K562 (cell line): ENCODE data around the gene MGST3. TPM values are rescaled to one million over a fixed set of nuclear protein-coding genes. Genes with fewer than 3 reads are reported as not detected.

Source experiments
- BACH1 ChIP-seq: fragments of 200-800 bp; sonication (Bioruptor generic); IDR thresholded peaks from 2 replicates; pipeline ENCODE4 v1.6.1; 2016; ENCODE audit warnings: missing genetic modification characterization, missing compliant biosample characterization
- CHD2 ChIP-seq: IDR thresholded peaks from 2 replicates; pipeline ENCODE4 v1.6.1; 2011; ENCODE audit warnings: low read depth, low read length
- DNMT1 ChIP-seq: fragments of 450-650 bp; IDR thresholded peaks from 2 replicates; pipeline ENCODE4 v1.6.1; 2016; ENCODE audit warnings: antibody characterized with exemption, mild to moderate bottlenecking
- EP300 ChIP-seq: IDR thresholded peaks from 2 replicates; pipeline ENCODE4 v1.6.1; 2012; ENCODE audit warnings: low read length, improper control_type of control experiment
- HIVEP1 ChIP-seq: fragments of 250-450 bp; sonication (Bioruptor Pico); IDR thresholded peaks from 2 replicates; pipeline ENCODE4 v1.4.0; 2020; ENCODE audit warnings: mild to moderate bottlenecking
- ILF3 ChIP-seq: fragments of 450-650 bp; IDR thresholded peaks from 2 replicates; pipeline ENCODE4 v1.6.1; 2018; ENCODE audit warnings: antibody characterized with exemption, mild to moderate bottlenecking, moderate library complexity, borderline replicate concordance
- NR4A1 ChIP-seq, 2 experiments: fragments of 250-450 bp in 1 of 2; fragments of 450-650 bp in 1 of 2; sonication (Bioruptor Pico) in 1 of 2; IDR thresholded peaks; 2 replicates each; pipeline versions ENCODE4 v1.4.0 to v1.6.1; 2016 to 2020; ENCODE audit warnings: mild to moderate bottlenecking in 2 of 2, missing compliant biosample characterization in 1 of 2, missing genetic modification characterization in 1 of 2, moderate library complexity in 1 of 2
- RHOXF2B ChIP-seq: fragments of 250-450 bp; sonication (Bioruptor Pico); conservative IDR thresholded peaks from 2 replicates; pipeline ENCODE4 v1.5.1; 2021
- TAF1 ChIP-seq: IDR thresholded peaks from 2 replicates; pipeline ENCODE4 v1.6.1; 2011; ENCODE audit warnings: mild to moderate bottlenecking, low read length, moderate library complexity; ENCODE audit not compliant: insufficient read depth, control insufficient read depth, severe bottlenecking; ENCODE audit errors: extremely low read depth
- ZNF274 ChIP-seq: IDR thresholded peaks from 2 replicates; pipeline ENCODE4 v1.6.1; 2011; ENCODE audit warnings: low read depth, mild to moderate bottlenecking, low read length, moderate library complexity, borderline replicate concordance
- ZNF766 ChIP-seq: fragments of 200-800 bp; sonication (Bioruptor generic); conservative IDR thresholded peaks from 2 replicates; pipeline ENCODE4 v1.6.1; 2016; ENCODE audit warnings: missing genetic modification characterization, missing compliant biosample characterization
- polyA plus RNA-seq, 8 experiments: library from polyadenylated mRNA; depleted of rRNA in 4 of 8; stranded (reverse) in 5 of 8; unstranded in 3 of 8; fragments of >200 nt; fragmentation: Nextera tagmentation in 2 of 8; fragmentation: Illumina TruSeq in 1 of 8; extraction: Ambion mirVana in 2 of 8; extraction: Trizol in 1 of 8; gene quantifications; 2 replicates each; pipeline versions ENCODE4 v1.2.1 to v1.2.3, GENCODE V29; 2011 to 2014; ENCODE audit warnings: inconsistent platforms in 1 of 8, missing spikeins in 1 of 8
- total RNA-seq, 7 experiments: library from RNA; depleted of rRNA in 6 of 7; stranded (reverse); fragments of >200 nt in 6 of 7; fragmentation: Illumina TruSeq in 2 of 7; extraction: Trizol in 2 of 7; gene quantifications; 2 replicates each; pipeline versions ENCODE4 v1.2.1 to v1.2.3, GENCODE V29; 2011 to 2021; ENCODE audit warnings: low replicate concordance in 1 of 7
- TF ChIP-seq, protein P1 (sequence below): fragments of 450-650 bp; IDR thresholded peaks from 2 replicates; pipeline ENCODE4 v1.6.1; 2016; ENCODE audit warnings: mild to moderate bottlenecking
- TF ChIP-seq, protein P2 (sequence below), 2 experiments: fragments of 450-650 bp; IDR thresholded peaks; 2 replicates each; pipeline ENCODE4 v1.6.1; 2018; ENCODE audit warnings: mild to moderate bottlenecking in 2 of 2, low read depth in 1 of 2; ENCODE audit not compliant: partially characterized antibody in 2 of 2
- TF ChIP-seq, protein P3 (sequence below): IDR thresholded peaks from 2 replicates; pipeline ENCODE4 v1.6.1; 2014; ENCODE audit warnings: antibody characterized with exemption

The MGST3 gene
- total and polyA plus RNA-seq, 9 of the 15 experiments (the other 6 are each of a cell fraction or from before 2014, with no cell fraction given): 70.7 to 287 (median 105) TPM

DNA sequence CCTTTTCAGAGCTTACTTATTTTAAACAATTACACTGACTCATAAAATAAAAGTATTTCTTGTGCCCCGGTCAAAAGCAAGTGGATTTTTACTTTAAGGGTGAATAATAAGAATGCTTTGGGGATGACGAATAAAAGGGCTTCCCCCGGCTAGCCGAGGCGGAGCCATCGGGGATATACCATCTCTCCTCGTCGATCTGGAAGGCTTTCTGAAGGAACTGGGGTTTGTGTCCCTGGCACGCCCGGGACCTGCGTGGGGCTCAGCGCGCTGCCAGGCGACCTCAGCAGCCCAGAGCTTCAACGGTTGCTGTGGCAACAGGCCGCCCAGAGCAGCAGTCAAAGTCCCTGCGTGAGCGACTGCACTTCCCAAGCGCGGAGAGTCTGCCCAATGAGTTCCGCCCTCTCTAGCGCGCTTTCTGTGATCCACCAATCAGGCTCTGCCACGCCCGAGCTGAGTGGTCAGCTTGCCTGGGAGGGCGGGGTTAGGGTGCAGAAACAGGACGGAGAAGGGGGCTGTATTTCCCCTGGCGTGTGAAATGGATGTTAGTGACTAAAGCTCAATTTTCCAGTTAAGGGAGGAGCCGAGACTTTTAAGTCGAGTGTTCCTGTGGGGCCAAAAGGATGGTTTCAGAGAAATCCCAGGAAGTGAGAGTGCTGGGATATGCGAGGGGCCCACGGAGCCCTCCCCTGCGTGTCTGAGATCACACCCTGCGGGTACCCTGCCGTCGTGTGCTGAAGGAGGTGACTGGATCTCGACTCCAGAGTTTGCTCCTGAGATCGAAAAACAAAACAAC is 33.0 kb upstream of the MGST3 start (continued):
- TF ChIP-seq, protein P1, sequence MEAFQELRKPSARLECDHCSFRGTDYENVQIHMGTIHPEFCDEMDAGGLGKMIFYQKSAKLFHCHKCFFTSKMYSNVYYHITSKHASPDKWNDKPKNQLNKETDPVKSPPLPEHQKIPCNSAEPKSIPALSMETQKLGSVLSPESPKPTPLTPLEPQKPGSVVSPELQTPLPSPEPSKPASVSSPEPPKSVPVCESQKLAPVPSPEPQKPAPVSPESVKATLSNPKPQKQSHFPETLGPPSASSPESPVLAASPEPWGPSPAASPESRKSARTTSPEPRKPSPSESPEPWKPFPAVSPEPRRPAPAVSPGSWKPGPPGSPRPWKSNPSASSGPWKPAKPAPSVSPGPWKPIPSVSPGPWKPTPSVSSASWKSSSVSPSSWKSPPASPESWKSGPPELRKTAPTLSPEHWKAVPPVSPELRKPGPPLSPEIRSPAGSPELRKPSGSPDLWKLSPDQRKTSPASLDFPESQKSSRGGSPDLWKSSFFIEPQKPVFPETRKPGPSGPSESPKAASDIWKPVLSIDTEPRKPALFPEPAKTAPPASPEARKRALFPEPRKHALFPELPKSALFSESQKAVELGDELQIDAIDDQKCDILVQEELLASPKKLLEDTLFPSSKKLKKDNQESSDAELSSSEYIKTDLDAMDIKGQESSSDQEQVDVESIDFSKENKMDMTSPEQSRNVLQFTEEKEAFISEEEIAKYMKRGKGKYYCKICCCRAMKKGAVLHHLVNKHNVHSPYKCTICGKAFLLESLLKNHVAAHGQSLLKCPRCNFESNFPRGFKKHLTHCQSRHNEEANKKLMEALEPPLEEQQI: 0 out of 2 replicates have a peak, but pooled peaks have one; percentile 15
- 0 out of 2 replicates have a peak, but pooled peaks have one; percentile 40 for TF ChIP-seq ILF3
- TF ChIP-seq, protein P2, sequence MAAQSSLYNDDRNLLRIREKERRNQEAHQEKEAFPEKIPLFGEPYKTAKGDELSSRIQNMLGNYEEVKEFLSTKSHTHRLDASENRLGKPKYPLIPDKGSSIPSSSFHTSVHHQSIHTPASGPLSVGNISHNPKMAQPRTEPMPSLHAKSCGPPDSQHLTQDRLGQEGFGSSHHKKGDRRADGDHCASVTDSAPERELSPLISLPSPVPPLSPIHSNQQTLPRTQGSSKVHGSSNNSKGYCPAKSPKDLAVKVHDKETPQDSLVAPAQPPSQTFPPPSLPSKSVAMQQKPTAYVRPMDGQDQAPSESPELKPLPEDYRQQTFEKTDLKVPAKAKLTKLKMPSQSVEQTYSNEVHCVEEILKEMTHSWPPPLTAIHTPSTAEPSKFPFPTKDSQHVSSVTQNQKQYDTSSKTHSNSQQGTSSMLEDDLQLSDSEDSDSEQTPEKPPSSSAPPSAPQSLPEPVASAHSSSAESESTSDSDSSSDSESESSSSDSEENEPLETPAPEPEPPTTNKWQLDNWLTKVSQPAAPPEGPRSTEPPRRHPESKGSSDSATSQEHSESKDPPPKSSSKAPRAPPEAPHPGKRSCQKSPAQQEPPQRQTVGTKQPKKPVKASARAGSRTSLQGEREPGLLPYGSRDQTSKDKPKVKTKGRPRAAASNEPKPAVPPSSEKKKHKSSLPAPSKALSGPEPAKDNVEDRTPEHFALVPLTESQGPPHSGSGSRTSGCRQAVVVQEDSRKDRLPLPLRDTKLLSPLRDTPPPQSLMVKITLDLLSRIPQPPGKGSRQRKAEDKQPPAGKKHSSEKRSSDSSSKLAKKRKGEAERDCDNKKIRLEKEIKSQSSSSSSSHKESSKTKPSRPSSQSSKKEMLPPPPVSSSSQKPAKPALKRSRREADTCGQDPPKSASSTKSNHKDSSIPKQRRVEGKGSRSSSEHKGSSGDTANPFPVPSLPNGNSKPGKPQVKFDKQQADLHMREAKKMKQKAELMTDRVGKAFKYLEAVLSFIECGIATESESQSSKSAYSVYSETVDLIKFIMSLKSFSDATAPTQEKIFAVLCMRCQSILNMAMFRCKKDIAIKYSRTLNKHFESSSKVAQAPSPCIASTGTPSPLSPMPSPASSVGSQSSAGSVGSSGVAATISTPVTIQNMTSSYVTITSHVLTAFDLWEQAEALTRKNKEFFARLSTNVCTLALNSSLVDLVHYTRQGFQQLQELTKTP (IDR thresholded peaks at IDR 0.05; ENCODE audit: low read depth in 1 of 2, partially characterized antibody in 2 of 2): no peak
- no peak for TF ChIP-seq DNMT1
- TF ChIP-seq NR4A1 (CRISPR knock-in tag; IDR thresholded peaks at IDR 0.05): no peak
- no peak for TF ChIP-seq NR4A1 (tag; IDR thresholded peaks at IDR 0.05)
- TF ChIP-seq BACH1 (tag): no peak
- no peak for TF ChIP-seq HIVEP1 (CRISPR knock-in tag)
- TF ChIP-seq ZNF766: peak; percentile 44; the same call in 1 of the 2 replicates
- TF ChIP-seq RHOXF2B (CRISPR knock-in tag): no peak
- peak; percentile 71; the same call in 1 of the 2 replicates for TF ChIP-seq CHD2
- peak; percentile 6; the same call in 1 of the 2 replicates for TF ChIP-seq EP300
- TF ChIP-seq, protein P3, sequence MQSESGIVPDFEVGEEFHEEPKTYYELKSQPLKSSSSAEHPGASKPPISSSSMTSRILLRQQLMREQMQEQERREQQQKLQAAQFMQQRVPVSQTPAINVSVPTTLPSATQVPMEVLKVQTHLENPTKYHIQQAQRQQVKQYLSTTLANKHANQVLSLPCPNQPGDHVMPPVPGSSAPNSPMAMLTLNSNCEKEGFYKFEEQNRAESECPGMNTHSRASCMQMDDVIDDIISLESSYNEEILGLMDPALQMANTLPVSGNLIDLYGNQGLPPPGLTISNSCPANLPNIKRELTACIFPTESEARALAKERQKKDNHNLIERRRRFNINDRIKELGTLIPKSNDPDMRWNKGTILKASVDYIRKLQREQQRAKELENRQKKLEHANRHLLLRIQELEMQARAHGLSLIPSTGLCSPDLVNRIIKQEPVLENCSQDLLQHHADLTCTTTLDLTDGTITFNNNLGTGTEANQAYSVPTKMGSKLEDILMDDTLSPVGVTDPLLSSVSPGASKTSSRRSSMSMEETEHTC: no peak
- no peak for TF ChIP-seq ZNF274
- peak; percentile 19 for TF ChIP-seq TAF1
